Spleen (tissue), 11 donors: ENCODE measurements around the gene FAAP100. TPM values are rescaled to one million over a fixed set of nuclear protein-coding genes. Genes with fewer than 3 reads are reported as not detected.

Experiments used
- DNase-seq: peaks from one replicate; pipeline ENCODE4 v3.0.0-alpha.2; 2020
- H3K27ac ChIP-seq, 8 donors: fragments of 200-600 bp; sonication (generic) in 7 of 8; 1 replicate in 4 of 8; 2 replicates in 4 of 8; pipeline versions ENCODE4 v1.5.0 to v1.8.0; 2016 to 2021; ENCODE audit warnings: inconsistent platforms in 4 of 8, mild to moderate bottlenecking in 4 of 8, moderate library complexity in 1 of 8
- H3K27me3 ChIP-seq, 7 donors: fragments of 200-600 bp; sonication (generic) in 6 of 7; replicated peaks in 1 of 7; 1 replicate in 4 of 7; 2 replicates in 3 of 7; pipeline versions ENCODE4 v1.5.0 to v1.8.0; 2016 to 2021; ENCODE audit warnings: inconsistent platforms in 3 of 7, mild to moderate bottlenecking in 1 of 7
- H3K36me3 ChIP-seq, 6 donors: fragments of 200-600 bp; sonication (generic) in 5 of 6; 1 replicate in 4 of 6; 2 replicates in 2 of 6; pipeline versions ENCODE4 v1.5.0 to v1.8.0; 2016 to 2021; ENCODE audit warnings: inconsistent platforms in 2 of 6
- H3K4me1 ChIP-seq, 6 donors: fragments of 200-600 bp; sonication (generic) in 5 of 6; 1 replicate in 3 of 6; 2 replicates in 3 of 6; pipeline versions ENCODE4 v1.5.0 to v1.8.0; 2016 to 2021; ENCODE audit warnings: inconsistent platforms in 3 of 6
- H3K4me3 ChIP-seq, 8 donors: fragments of 200-600 bp; sonication (generic) in 7 of 8; 1 replicate in 4 of 8; 2 replicates in 4 of 8; pipeline versions ENCODE4 v1.5.0 to v1.8.0; 2016 to 2021; ENCODE audit warnings: inconsistent platforms in 4 of 8, mild to moderate bottlenecking in 4 of 8, moderate library complexity in 2 of 8
- H3K9me3 ChIP-seq, 8 donors: fragments of 200-600 bp; sonication (generic) in 7 of 8; 1 replicate in 4 of 8; 2 replicates in 4 of 8; pipeline versions ENCODE4 v1.5.0 to v1.8.0; 2016 to 2021; ENCODE audit warnings: inconsistent platforms in 4 of 8
- POLR2A ChIP-seq, 3 donors: fragments of 450-650 bp; IDR thresholded peaks; one replicate each; pipeline ENCODE4 v1.5.1; 2017; ENCODE audit warnings: antibody characterized with exemption in 3 of 3, mild to moderate bottlenecking in 1 of 3
- POLR2AphosphoS5 ChIP-seq, 3 donors: sonication (generic); formaldehyde crosslinking; IDR thresholded peaks; one replicate each; pipeline ENCODE4 v1.5.1; 2017; ENCODE audit warnings: antibody characterized with exemption in 3 of 3
- WGBS, 5 donors: extraction: QIAGEN DNeasy Blood & Tissue Kit in 3 of 5; methylation state at CpG; one replicate each; pipeline versions ENCODE4 v1.1.5 to v1.1.7; 2013 to 2018; 5-methylcytosine and 5-hydroxymethylcytosine counted together
- intact Hi-C: fragments of 100-400 bp; cut with DNase I; formaldehyde crosslinking; loops from one replicate; pipeline ENCODE4 v1.15.0; 2023; ENCODE audit warnings: low total_unique reads
- polyA plus RNA-seq, 3 donors: library from polyadenylated mRNA; stranded (reverse); fragments of 200-250 nt; gene quantifications; one replicate each; pipeline ENCODE4 v1.2.1, GENCODE V29; 2013
- total RNA-seq, 7 donors: library from RNA; depleted of rRNA in 3 of 7; stranded (reverse); fragments of >200 nt in 3 of 7; fragmentation: NEBNext Ultra II Directional in 4 of 7; extraction: Animal tissue kit (Norgen Biotek cat#: 25700) in 4 of 7; gene quantifications; one replicate each; pipeline versions ENCODE4 v1.1.0 to v1.2.1, GENCODE V29; 2016 to 2021
- TF ChIP-seq, protein P1 (sequence below), 11 experiments: fragments of 200-600 bp in 7 of 11; fragments of 450-650 bp in 4 of 11; sonication (generic) in 4 of 11; IDR thresholded peaks in 8 of 11; conservative IDR thresholded peaks in 3 of 11; 1 replicate in 7 of 11; 2 replicates in 4 of 11; pipeline versions ENCODE4 v1.4.0 to v1.8.0; 2016 to 2021; ENCODE audit warnings: antibody characterized with exemption in 11 of 11, inconsistent platforms in 4 of 11, mild to moderate bottlenecking in 1 of 11
- donor health status: healthy with polysubstance abuse.
- donor health status: DM: no; HTN: no; CAD: no; lungs with moderate emphysema.
- donor health status: DM: no; HTN: no; CAD: no.
- donor health status: Bipolar disorder and iron deficiency.
- donor health status: healthy.
- donor health status: DM: no; HTN: no; CAD: no.
- donor health status: DM: yes; HTN: yes; CAD: no.

The FAAP100 gene
- total and polyA plus RNA-seq, 10 donors, result 32.2 to 77.2 (median 50.9) TPM

DNA sequence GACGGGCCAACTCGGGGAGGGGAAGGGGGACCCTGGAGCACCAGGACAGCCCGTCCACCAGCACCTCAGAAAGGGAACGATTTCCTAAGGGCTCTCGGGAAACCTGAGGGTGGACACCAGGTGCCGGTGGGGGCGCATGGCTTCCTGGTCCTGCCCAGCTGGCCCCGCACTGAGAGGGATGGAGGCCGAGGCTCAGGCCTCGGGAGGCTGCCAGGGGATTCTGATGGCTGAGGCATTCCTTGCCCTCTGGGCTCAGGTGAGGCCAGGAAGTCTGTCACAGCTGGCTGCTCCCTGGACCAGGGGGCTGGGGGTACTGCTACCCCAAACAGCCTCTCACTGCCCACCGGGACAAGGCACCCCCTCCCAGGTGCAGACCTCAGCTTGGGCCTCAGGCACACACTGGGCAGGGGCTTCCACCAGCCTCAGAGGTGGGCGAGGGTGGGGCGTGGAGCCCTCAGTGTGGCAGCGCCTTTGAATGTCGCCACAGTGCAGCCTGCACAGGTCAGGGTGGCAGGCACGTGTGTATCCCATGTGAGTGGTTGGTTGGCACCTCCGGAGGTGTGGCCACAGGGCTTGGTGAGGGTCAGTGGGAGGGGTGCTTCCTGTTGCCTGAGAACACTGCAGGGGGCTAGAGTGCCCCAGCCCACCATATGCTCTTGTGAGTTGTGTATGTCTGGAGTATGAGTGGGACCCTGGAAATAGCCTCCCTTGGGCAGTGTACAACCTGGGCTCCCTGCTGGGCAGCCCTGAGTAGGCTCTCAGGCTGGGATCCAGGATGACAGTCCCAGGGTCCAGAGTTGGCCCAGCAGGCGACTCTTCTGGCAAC, 27.9 kb downstream of the FAAP100 start:
- Histone ChIP-seq H3K27ac (no peak overlapping the region), H3K9me3 (no peaks in the 10 kb centered on the region), H3K27me3 (peaks cover 0 to 66% (median 0%) of the 10 kb centered on the region in 7 donors), H3K4me3 (no peak overlapping the region), H3K36me3 (no peaks in the 10 kb centered on the region), H3K4me1 (peaks cover 8 to 30% (median 18%) of the 10 kb centered on the region in 6 donors)
- no peak for TF ChIP-seq POLR2A (IDR thresholded peaks at IDR 0.05)
- peak in 1 of 3 donors; percentile 9 for TF ChIP-seq POLR2AphosphoS5 (IDR thresholded peaks at IDR 0.05)
- WGBS, 5 donors, result 71 to 91% (median 84%) methylated on average over 8 to 18 of the region's 18 CpGs
- intact Hi-C loops, result no loop called here
- no peak for DNase-seq

GRCh38 chr17:81523402-81524038, 28.6 kb downstream of the FAAP100 start:
- no peaks in the 10 kb centered on the region for H3K9me3 ChIP-seq
- peaks cover 15 to 37% (median 25%) of the 10 kb centered on the region in 6 donors for H3K4me1 ChIP-seq
- 41 to 60% (median 54%) methylated on average over 7 to 17 of the region's 17 CpGs for WGBS, 5 donors
- intact Hi-C loops, result no loop called here
- TF ChIP-seq, protein P1, sequence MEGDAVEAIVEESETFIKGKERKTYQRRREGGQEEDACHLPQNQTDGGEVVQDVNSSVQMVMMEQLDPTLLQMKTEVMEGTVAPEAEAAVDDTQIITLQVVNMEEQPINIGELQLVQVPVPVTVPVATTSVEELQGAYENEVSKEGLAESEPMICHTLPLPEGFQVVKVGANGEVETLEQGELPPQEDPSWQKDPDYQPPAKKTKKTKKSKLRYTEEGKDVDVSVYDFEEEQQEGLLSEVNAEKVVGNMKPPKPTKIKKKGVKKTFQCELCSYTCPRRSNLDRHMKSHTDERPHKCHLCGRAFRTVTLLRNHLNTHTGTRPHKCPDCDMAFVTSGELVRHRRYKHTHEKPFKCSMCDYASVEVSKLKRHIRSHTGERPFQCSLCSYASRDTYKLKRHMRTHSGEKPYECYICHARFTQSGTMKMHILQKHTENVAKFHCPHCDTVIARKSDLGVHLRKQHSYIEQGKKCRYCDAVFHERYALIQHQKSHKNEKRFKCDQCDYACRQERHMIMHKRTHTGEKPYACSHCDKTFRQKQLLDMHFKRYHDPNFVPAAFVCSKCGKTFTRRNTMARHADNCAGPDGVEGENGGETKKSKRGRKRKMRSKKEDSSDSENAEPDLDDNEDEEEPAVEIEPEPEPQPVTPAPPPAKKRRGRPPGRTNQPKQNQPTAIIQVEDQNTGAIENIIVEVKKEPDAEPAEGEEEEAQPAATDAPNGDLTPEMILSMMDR (IDR thresholded peaks at IDR 0.05 in 8 of 11, conservative IDR thresholded peaks at IDR 0.05 in 3 of 11), result peak in 1 of 11 experiments; percentile 19
- TF ChIP-seq POLR2A (IDR thresholded peaks at IDR 0.05) (no peak), POLR2AphosphoS5 (IDR thresholded peaks at IDR 0.05) (no peak)
- no peaks in the 10 kb centered on the region for H3K36me3 ChIP-seq
- DNase-seq, result no peak
- no peak overlapping the region for H3K27ac ChIP-seq
- H3K4me3 ChIP-seq, result no peak overlapping the region
- peaks cover 0 to 63% (median 0%) of the 10 kb centered on the region in 7 donors for H3K27me3 ChIP-seq

DNA sequence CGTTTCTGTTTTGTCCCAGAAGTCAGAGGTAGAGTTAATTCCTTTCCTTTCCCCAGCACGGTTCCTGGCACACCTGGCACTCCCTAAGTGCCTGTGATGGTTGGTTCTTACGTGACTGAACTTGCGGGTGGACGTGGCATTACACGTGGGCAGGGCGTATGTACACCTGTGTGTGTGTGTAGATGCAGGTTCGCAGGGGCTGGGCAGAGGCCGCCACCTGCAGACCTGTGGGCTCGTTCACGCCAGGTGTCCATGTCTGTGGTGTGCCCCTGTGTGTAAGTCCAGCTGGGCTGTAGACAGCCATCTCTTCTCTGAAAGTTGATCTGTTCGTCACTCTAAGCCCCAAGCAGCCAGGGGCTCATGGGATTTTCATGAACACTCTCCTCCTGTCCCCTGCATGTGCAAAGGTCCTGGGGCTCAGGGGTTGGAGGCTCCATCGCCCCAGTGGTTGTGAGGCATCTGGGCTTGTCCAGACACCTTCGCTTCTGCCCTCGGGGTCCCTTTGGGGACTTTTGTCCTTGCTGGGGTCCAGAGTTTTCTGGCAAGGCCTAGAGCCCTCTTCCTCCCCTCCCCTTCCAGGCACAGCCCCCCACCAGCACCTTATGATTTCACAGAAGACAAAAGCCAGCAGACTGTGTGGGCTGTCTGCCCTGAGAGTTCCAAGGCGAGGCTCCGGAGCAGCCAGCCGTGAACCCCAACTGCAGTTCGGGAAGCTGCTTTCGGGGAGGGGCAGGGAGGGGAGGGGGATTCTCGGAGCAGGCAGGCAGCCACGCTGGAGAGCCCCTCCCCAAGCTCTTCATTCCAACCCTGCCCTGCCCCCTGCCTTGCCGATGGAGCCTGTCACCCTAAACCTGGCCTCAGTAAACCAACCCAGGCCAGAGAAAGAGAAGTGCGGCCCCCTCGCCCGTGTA, 29.4 kb downstream of the FAAP100 start:
- intact Hi-C loops, result no loop called here
- Histone ChIP-seq H3K4me1 (peaks cover 22 to 38% (median 30%) of the 10 kb centered on the region in 6 donors), H3K36me3 (no peaks in the 10 kb centered on the region), H3K4me3 (no peak overlapping the region), H3K27ac (no peak overlapping the region), H3K9me3 (no peaks in the 10 kb centered on the region), H3K27me3 (peaks cover 0 to 55% (median 0%) of the 10 kb centered on the region in 7 donors)
- WGBS, 5 donors, result 61 to 77% (median 73%) methylated on average over 16 to 26 of the region's 26 CpGs
- no peak for DNase-seq
- TF ChIP-seq, protein P1 (IDR thresholded peaks at IDR 0.05 in 8 of 11, conservative IDR thresholded peaks at IDR 0.05 in 3 of 11), result no peak
- TF ChIP-seq POLR2AphosphoS5 (IDR thresholded peaks at IDR 0.05) (no peak), POLR2A (IDR thresholded peaks at IDR 0.05) (no peak)
